GM15510 (cell line): Measurements from ENCODE around the gene KCNMA1.

Experiments used
- POLR2A ChIP-seq: IDR thresholded peaks from 3 replicates; pipeline ENCODE4 v1.6.1; 2011; ENCODE audit warnings: borderline replicate concordance; ENCODE audit not compliant: insufficient read length; ENCODE audit errors: extremely low read depth

KCNMA1 gene

DNA sequence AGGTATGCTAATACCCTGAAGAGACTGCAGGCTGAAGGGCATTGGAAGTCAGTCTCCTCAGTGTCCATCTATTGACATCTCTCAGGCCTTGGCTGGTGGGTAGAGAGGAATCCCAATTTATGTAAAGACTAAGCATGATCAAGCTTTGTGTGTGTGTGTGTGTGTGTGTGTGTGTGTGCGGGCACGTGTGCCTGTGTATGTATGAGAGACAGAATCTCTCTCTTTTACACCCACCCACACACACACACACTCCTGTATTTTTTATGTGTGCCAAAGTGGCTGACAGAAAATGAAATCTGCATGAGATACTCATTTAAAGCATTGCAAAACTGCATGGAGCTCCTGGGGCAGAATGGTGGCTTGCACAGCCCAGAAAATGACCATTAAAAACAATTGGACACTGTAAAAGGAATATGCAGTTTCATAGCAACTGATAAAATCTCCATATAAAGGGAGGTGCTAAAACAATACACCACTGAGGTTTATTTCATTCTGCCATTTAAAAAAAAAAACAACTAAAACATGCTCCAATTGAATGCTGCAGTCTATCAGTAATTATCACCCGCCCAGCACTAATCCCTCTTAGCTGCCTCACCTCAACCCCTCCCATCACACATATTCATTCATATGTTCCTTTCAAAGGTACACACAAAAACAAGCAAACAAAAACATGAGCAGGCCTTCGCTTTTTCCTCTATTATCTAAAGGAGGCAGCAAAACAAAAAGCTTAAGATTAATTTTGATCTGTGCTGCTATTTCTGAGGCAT lies 385.0 kb downstream of the KCNMA1 start:
- TF ChIP-seq POLR2A, result no peak

- TF ChIP-seq POLR2A, result no peak
These were observed 386.2 kb downstream of the KCNMA1 start for GRCh38 chr10:77251297-77252013.

- TF ChIP-seq POLR2A, result no peak
These were observed 387.6 kb downstream of the KCNMA1 start for GRCh38 chr10:77249901-77250459.

GRCh38 chr10:77248104-77248790 lies 389.4 kb downstream of the KCNMA1 start:
- TF ChIP-seq POLR2A, result no peak

GRCh38 chr10:77247031-77247990 lies 390.3 kb downstream of the KCNMA1 start:
- TF ChIP-seq POLR2A, result no peak

DNA sequence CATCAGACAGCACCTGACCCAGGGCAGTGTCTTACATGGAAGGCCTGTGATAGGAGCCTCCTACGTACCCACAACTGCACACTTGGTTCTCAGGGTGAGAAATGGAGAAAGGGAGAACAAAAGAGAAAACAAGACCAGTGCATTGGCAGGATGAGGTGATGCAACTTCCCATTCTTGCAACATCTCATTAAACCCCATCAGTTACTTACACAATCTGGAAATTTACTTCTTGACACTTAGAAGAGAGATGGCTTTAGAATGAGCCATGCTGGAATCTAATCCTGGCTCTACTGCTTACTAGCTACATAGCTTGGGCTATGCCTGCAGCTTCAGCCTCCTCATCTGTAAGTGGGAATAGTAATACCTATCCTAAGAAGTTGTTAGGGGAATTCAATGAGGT lies 391.7 kb downstream of the KCNMA1 start:
- no peak for TF ChIP-seq POLR2A

- TF ChIP-seq POLR2A, result no peak
These were observed 392.9 kb downstream of the KCNMA1 start for GRCh38 chr10:77244746-77245145.

- no peak for TF ChIP-seq POLR2A
These were observed 393.3 kb downstream of the KCNMA1 start for GRCh38 chr10:77244286-77244685.

DNA sequence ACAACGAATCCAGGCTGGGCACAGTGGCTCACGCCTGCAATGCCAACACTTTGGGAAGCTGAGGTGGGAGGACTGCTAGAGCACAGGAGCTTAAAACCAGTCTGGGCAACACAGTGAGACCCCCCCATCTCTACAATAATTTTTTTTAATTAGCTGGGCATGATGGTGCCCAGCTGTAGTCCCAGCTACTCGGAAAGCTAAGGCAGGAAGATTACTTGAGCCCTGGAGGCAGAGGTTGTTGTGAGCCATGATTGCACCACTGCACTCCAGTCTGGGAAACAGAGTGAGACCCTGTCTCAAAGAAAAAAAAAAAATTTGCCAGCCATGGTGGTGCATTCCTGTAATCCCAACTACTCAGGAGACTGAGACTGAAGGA lies 396.3 kb downstream of the KCNMA1 start:
- TF ChIP-seq POLR2A, result no peak

DNA sequence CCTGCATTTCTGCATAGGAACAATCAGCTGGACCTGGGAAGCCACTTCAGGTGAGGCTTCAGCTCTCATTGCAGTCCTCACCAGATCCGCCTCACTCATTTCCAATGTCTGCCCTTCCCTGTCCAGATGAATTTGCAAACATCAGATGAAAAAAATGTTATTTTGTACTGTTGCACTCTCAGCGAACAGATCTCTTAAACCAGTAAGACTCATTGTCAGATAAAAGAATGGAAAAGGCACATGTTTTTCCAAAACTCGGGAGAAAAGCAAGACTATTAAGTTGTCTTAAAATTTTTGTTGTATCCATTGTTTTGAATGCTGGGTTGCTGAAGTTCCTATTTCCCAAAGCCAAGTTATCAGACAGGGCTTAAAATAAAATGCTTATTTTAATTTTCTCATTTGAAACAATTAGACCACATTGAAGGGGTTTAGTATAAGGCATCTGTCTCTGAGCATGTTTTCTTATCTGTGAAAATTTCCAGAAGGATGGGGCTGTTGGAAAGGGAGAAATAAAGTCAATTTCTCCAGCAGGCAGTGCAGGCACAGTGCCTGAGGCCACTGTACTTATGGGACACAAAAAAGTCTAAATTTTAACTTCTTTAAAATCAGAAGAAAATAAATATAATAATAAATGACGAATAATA lies 396.8 kb downstream of the KCNMA1 start:
- TF ChIP-seq POLR2A, result no peak

DNA sequence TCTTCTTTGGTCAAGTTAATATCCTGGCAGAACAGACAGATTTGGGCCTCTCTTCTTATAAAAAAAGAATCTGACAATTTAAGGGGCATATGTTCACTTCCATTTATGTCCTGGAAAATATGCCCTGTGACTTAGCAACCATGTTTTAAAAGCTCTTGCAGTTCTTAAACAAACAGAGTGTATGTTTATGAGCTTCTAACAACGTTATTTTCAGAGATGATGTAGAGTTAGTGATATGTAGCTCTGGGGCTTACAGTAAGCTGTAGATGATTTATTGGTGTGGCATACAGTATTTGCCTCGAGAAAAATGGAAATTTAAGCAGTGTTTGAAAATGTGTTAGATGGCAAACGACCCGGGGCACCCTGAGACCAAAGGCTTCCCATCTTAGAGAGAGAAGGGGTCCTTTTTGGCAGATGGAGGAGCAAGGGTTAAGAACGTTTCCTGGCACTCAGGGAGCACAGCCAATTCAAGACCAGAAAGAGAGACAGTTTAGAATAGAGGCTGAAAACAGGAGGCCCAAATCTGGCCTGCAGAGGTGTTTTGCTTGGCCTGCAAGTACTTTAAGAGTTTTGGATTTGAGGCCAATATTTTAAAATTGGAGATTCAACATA lies 397.5 kb downstream of the KCNMA1 start:
- TF ChIP-seq POLR2A, result no peak

DNA sequence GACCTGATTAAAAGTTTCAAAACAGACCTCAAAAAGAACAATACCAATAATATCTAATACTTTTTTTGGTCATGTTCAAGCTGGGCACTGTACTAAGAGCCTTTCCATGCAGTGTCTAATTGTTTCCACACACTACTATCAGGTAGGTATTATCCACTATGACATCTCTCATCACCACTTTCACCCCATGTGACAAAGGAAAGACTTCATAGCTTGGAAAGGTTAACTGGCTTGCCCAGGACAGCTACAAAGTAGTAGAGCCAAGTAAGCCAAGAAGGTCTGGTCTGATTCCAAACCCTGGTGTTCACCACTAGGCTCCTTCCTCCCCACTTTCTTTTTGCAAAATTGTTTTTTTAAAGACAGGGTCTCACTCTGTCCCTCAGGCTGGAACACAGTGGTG lies 400.5 kb downstream of the KCNMA1 start:
- no peak for TF ChIP-seq POLR2A

DNA sequence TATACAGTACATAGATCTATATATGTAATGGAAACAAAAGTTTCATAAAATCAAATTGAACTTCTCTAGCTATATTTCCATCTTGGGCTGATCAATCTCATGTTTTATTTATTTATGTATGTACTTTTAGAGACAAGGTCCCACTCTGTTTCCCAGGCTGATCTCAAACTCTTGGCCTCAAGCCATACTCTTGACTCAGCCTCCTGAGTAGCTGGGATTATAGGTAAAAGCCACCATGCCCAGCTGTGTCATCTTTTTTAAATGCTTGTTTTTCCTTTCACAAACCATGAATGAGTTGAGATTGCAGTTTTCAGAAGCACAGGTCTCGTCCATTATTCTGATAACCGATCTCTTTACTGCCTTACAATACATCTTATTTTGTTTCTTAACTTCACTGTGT lies 400.9 kb downstream of the KCNMA1 start:
- TF ChIP-seq POLR2A, result no peak
